Activated naive CD4-positive, alpha-beta T cell treated with Interleukin-2 at 50 U/mL for 16 hours (primary cell): ENCODE results near the gene OS9.
"Not testable (repeated sequence)": the region's sequence is repeated elsewhere in the genome, so short reads cannot be mapped to it uniquely, and the experiment has no call there.

Experiments used
- DNase-seq: peaks from one replicate; pipeline ENCODE4 v3.0.0-alpha.2; 2020

The OS9 gene

DNA sequence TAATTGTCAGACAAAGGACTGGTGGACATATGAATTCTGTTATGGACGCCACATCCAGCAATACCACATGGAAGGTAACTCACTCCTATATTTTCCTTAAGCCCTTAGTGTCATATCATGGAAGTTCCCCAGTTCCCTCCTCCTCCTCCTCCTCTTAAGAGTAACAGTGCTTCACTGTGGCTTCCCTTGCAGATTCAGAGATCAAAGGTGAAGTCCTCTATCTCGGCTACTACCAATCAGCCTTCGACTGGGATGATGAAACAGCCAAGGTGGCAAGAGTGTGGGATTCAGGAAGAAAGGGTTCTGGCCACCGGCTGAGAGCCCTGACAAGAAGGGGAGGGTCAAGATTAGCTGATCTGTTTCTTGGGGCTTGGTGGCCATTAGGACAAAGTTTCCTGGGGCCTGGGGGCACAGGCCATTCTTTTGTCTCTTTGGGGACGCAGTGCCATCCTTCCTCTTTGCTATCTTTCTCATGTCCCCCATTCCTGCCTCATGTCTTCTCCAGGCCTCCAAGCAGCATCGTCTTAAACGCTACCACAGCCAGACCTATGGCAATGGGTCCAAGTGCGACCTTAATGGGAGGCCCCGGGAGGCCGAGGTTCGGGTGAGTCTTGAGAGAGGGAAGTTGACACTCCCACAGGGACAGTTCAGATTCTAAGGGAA lies 2.0 kb downstream of the OS9 start:
- no peak for DNase-seq

- no peak for DNase-seq
These were observed 3.1 kb downstream of the OS9 start for GRCh38 chr12:57697076-57697475.

DNA sequence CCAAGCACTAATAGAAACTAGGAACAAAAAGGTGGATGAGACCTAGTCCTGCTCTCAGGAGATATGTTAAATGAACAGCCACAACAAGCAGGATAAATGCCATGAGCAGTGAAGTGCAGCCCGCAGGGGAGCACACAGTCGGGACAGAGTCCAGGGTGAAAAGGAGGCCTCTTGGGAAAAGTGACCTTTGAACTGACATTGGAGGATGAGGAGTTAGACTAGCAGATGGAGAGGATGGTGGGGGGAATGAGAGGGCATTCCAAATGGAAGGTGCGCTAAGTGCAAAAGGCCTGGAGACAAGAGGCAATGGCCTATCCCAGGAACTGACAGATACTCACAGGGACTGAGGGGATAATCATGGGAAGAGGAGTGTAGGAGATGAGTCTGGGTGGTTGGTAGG lies 4.5 kb downstream of the OS9 start:
- no peak for DNase-seq

- DNase-seq = no peak
These were observed 6.4 kb downstream of the OS9 start for GRCh38 chr12:57700317-57700716.

- DNase-seq = no peak
These were observed 13.3 kb downstream of the OS9 start for GRCh38 chr12:57707250-57707649.

DNA sequence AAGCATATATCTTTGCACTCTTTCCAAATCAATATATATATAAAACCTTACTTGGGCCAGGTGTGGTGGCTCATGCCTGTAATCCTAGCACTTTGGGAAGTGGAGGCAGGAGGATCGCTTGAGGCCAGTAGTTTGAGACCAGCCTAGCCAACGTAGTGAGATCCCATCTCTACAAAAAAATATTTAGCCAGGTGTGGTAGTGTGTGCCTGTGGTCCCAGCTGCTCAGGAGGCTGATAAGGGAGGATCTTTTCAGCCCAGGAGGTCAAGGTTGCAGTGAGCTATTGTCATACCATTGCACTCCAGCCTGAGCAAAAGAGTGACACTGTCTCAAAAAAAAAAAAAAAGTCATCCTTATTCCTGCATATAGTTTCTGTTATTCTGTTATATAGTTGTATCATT lies 14.4 kb downstream of the OS9 start:
- no peak for DNase-seq

DNA sequence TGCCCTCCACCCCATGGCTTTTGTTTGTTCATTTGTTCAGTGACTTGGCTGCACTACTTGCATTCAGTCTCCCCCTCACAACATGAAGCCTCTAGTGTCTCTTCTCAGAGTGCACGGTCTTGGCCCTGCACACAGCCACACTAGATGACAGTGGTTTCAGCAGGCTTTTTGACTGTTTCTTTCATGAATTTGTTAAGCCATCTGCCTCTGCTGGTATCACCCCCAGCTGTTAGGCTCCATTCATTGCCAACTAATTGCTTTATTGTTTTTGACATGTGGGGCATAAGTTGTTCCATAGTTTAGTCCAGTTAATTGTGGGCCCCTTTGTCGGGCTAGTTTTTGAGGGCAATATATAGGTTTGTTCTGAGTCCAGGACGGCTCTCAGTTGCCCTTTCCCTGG lies 18.8 kb downstream of the OS9 start:
- no peak for DNase-seq

DNA sequence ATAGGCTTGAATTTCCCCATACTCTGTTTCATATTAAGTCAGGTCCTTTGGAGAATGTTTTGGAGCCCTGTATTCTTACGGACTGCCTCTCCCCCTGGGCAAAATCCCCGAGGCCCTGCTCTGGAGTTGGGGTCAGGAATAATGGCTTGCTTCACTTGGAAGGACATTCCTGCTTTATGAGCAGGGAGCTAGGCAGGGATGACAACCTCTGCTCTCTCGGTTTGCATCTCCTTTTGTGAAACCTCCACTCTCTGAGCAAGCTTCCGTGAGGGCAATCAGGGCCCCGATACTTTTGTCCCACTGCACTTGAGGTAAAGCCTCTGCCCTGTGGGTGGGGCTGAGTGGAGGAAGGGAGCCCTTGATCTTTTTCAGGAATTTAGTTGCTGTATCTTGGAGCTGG lies 19.3 kb downstream of the OS9 start:
- DNase-seq = no peak

DNA sequence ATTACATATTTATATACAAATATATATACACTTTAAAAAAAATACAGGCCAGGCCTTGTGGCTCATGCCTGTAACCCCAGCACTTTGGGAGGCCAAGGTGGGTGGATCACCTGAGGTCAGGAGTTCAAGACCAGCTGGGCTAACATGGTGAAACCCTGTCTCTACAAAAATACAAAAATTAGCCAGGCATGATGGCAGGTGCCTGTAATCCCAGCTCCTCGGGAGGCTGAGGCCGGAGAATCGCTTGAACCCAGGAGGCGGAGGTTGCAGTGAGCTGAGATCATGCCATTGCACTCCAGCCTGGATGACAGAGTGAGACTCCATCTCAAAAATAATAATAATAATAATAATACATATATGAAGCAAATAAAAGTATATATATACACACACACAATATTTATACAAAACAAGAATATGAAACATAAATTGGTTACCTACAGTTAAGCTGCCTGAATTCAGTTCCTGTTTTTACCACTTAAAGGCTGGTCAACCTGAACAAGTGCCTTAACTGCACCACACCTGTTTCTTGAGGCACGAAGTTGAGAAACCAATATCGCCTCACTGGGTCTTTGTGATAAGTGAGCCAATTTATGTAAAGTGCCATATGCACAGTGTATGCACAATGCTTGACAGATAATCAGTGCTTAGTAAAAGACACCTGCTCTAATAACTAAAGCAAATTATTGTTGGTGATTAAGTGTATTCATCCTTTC lies 21.3 kb downstream of the OS9 start:
- not testable (repeated sequence) for DNase-seq

DNA sequence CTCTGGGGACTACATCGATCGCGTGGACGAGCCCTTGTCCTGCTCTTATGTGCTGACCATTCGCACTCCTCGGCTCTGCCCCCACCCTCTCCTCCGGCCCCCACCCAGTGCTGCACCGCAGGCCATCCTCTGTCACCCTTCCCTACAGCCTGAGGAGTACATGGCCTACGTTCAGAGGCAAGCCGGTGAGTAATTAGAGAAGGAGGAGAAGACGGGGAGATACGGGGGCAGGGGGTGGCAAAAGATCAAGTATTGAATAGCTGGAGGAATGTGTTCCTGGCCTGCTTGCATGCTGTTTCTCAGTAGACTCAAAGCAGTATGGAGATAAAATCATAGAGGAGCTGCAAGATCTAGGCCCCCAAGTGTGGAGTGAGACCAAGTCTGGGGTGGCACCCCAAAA lies 21.9 kb downstream of the OS9 start:
- DNase-seq = no peak

- no peak for DNase-seq
These were observed 22.4 kb downstream of the OS9 start for GRCh38 chr12:57716305-57716704.

- DNase-seq = no peak
These were observed 23.2 kb downstream of the OS9 start for GRCh38 chr12:57717131-57717530.

DNA sequence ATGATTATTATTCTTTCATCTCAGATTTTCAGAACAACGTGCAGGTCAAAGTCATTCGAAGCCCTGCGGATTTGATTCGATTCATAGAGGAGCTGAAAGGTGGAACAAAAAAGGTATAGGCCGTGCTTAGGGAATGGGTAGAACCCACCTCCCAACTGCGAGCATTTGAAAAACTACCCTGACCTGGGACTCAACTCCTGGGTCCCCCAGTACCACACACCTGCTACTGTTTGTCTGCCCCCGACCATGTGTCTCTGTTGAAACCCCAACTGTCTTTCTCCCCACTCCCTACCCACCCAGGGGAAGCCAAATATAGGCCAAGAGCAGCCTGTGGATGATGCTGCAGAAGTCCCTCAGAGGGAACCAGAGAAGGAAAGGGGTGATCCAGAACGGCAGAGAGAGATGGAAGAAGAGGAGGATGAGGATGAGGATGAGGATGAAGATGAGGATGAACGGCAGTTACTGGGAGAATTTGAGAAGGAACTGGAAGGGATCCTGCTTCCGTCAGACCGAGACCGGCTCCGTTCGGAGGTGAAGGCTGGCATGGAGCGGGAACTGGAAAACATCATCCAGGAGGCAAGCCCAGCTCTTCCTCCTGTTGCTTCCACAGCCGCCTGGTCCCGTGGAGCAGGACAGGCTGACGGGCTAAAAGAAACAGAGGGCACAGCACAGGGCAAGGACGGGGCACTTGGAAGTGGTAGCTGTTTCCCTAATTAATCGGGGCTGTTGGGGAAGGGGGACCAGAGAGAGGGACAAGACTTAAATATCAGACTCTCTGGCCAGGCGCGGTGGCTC lies 24.1 kb downstream of the OS9 start:
- no peak for DNase-seq

DNA sequence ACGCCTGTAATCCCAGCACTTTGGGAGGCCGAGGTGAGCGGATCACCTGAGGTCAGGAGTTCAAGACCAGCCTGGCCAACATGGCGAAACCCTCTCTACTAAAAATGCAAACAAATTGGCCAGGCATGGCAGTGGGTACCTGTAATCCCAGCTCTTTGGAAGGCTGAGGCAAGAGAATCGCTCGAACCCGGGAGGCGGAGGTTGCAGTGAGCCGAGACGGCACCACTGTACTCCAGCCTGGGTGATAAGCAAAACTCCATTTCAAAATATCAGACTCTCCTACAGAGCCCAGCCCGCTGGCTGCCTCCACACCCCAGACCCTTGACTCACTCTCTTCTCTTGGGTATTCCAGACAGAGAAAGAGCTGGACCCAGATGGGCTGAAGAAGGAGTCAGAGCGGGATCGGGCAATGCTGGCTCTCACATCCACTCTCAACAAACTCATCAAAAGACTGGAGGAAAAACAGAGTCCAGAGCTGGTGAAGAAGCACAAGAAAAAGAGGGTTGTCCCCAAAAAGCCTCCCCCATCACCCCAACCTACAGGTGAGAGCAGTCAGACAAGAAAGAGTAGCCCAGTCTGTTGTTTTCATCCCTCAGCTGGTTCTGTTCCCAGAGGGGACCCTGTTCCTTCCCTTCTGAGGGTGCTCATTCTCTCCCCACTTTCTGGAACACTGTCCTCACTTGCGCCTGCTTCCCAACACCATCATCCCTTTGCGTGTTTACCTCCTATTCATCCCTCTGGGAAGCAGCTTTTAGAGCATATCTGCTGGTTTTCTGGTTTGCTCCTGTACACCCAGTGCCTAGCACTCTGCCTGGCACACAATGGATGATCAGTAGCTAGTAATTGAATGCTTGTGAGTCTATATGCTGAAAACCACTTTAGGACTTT lies 25.0 kb downstream of the OS9 start:
- DNase-seq = no peak

DNA sequence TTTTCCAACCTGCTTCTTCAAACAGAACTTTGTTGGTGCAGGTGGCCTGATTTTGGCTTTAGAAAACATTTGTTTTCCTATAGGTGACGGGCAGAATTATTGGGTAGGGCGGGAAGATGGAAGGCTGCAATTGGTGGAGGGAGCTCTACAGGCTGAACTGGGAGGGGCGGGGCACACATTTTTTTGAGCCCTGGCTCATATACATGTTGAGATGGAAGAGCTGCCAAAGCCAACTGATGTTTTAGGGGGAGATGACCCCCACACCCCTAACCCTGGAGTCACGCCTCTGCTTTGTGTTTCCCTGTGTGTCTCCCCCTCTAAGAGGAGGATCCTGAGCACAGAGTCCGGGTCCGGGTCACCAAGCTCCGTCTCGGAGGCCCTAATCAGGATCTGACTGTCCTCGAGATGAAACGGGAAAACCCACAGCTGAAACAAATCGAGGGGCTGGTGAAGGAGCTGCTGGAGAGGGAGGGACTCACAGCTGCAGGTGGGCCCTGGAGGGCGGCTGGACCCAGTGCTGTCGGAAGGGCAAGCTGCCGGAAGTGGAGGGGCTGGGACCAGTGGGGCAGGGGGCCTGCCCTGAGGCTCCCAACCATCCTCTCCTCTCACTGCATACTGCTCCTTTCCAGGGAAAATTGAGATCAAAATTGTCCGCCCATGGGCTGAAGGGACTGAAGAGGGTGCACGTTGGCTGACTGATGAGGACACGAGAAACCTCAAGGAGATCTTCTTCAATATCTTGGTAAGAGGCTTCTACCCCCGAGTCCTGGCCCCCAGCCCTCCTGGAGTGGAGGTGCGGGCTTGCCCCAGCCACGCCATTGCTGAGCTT lies 26.1 kb downstream of the OS9 start:
- no peak for DNase-seq

DNA sequence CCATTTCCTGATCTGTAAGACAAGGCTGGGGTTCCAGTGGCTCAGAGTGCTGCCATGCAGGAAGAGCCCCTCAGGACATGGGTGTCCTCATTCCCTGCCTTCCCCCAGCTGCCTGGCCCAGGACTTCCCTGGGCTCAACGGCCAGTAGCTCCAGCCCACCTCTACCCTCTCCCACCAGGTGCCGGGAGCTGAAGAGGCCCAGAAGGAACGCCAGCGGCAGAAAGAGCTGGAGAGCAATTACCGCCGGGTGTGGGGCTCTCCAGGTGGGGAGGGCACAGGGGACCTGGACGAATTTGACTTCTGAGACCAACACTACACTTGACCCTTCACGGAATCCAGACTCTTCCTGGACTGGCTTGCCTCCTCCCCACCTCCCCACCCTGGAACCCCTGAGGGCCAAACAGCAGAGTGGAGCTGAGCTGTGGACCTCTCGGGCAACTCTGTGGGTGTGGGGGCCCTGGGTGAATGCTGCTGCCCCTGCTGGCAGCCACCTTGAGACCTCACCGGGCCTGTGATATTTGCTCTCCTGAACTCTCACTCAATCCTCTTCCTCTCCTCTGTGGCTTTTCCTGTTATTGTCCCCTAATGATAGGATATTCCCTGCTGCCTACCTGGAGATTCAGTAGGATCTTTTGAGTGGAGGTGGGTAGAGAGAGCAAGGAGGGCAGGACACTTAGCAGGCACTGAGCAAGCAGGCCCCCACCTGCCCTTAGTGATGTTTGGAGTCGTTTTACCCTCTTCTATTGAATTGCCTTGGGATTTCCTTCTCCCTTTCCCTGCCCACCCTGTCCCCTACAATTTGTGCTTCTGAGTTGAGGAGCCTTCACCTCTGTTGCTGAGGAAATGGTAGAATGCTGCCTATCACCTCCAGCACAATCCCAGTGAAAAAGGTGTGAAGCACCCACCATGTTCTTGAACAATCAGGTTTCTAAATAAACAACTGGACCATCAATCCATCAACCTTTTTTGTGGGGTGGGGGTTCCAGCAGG lies 27.0 kb downstream of the OS9 start:
- DNase-seq = no peak

DNA sequence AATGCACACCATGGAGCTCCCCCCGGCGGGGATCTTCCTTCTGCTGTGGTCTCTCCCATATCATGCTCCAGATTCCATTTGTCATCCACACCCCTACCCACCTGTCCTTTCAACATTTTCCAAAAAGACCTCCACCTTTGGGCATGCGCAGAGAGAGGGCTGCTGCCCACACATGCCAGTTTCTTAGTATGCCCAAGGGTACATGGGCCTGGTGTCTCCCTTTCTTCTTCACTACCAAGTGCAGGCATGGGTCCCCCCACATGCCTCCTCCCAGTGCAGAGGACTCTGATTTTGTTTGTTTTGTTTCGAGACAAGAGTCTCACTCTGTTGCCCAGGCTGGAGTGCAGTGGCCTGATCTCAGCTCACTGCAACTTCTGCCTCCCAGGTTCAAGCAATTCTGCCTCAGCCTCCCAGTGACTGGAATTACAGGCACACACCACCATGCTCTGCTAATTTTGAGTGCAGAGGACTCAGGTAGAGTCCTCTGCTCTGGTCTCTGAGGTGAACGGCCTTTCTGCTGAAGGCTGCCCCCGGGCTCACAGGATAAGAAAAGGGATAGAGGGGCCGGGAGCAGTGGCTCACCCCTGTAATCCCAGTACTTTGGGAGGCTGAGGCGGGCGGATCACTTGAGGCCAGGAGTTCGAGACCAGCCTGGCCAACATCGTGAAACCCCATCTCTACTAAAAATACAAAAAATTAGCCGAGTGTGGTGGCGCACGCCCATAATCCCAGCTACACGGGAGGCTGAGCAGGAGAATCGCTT lies 28.1 kb downstream of the OS9 start:
- DNase-seq = not testable (repeated sequence)

GRCh38 chr12:57722716-57723629 lies 29.0 kb downstream of the OS9 start:
- DNase-seq = no peak

DNA sequence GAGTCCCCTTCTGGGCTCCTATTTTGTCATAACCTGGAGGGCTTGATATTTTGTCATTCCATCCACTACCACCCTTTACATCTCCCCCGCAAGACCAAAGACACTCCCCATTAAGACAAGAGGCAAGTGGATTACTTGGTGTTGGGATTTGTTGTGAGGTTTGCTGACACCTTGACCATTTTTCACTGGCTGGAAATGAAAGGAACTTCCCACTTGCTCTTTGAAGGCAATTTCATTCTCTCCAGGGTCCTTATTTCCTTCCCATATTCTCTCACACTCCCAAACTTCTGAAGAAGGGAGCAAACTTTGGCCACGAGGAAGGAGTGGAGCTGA lies 29.7 kb downstream of the OS9 start:
- DNase-seq = no peak
